HG03095 (cell line): Measurements from ENCODE around the gene APOBEC3H.
"Not testable (repeated sequence)": the region's sequence is repeated elsewhere in the genome, so short reads cannot be mapped to it uniquely, and the experiment has no call there.

Source experiments
- ATAC-seq: cut with Tn5 transposase; IDR thresholded peaks from one replicate; pipeline ENCODE4 v1.9.1; 2021; ENCODE audit warnings: moderate library complexity; ENCODE audit not compliant: unreplicated experiment

The APOBEC3H gene

DNA sequence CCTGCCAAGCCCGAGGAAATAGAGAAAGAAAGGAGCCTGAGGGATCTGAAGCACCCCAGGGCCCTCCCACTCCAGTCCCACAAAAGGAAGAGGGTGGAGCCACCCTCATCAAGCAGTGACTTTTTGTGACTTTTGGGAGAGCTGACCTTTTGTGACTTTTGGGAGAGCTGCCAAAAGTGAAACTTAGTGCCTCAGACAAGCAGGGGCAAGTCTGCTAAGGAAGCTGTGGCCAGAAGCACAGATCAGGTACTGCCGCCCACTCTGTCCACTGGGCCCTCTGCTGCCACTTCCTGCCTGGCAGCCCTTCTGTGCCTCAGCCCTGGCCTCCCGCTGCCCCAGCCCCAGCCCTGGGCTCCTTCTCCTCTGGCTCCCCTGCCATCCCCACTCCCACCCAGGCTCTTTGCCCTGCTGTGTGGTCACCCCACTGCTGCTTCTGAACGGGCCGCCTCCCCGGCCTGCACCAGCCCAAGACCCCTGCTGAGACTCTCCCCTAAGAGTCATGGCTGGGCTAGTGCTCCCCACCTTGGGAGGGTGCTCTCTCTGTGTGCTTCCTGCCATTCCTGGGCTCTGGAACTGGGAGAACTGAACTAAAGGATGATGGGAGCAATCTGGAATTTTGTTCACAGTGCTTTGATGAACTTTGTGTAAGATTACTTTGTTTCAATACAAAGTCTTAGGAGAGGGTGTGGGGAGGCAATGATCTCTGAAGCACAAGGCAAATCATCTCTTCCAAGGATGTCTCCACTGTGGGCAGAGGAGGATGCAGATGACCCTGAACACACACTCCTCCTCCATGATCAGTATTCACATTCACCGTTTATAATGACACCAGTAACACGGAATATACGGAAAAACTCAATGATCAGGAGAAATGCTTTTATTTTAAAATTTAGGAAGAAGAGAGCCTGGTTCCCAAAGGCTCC, at the start of gene APOBEC3H:
Gene APOBEC3H (plus strand): TSS at position 147 of the 923 bp plus-strand sequence. CDS start 3,035 bp downstream, outside the sequence.
- ATAC-seq, result no peak

DNA sequence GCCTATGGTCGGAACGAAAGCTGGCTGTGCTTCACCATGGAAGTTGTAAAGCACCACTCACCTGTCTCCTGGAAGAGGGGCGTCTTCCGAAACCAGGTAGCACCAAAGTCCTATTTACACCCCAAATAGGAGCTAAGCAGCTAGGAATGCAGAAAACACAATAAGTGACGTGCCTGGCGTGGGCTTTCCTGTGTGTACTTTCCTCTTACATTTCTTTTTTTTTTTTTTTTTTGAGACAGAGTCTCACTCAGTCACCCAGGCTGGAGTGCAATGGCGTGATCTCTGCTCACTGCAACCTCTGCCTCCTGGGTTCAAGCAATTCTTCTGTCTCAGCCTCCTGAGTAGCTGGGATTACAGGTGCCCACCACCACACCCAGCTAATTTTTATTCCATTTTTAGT, 47.6 kb upstream of the APOBEC3H start:
- ATAC-seq, result not testable (repeated sequence)

DNA sequence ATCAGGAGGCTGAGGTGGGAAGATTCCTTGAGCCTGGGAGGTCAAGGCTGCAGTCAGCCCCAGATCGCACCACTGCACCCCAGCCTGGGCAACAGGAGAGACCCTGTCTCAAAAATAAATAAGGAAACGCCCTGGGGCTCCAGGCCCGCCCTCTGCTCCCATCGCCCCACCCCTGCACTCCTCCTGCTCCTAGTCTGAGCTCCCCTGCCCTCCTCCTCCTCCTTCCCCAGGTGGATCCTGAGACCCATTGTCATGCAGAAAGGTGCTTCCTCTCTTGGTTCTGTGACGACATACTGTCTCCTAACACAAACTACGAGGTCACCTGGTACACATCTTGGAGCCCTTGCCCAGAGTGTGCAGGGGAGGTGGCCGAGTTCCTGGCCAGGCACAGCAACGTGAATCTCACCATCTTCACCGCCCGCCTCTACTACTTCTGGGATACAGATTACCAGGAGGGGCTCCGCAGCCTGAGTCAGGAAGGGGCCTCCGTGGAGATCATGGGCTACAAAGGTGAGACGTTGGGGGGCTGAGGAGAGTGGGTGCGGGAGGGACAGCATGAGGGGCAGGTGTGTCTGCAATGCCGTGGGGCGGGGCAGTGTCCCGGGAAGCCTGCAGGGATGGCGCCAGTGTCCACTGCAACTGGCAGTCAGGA, 45.1 kb upstream of the APOBEC3H start:
- ATAC-seq, result not testable (repeated sequence)

DNA sequence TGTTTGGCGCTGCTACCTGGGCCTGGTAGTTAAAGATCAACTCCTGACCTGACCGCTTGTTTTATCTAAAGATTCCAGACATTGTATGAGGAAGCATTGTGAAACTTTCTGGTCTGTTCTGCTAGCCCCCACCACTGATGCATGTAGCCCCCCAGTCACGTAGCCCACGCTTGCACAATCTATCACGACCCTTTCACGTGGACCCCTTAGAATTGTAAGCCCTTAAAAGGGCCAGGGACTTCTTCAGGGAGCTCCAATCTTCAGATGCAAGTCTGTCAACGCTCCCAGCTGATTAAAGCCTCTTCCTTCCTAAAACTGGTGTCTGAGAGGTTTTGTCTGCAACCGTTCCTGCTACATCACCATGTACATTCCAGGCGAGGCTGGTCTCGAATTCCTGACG, 41.4 kb upstream of the APOBEC3H start:
- no peak for ATAC-seq

DNA sequence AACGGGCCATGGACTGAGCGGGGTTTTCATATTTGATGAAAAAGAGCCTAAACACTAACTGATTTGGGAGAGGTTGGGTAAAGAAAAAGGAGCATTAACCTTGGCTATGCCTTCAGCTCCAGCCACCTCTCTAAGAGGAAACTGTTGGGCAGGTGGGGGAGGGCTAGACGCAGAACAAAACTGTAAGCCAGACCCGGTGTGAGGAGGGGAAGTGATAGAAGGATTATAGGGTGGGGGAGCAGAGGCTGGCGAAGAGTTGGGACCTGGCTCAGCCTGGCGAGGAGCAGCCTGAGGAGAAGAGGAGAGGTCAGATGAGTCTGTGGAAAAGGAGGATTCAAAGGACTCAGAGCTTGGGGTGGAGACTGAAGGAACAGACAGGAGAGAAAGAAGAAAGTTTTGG, 35.8 kb upstream of the APOBEC3H start:
- not testable (repeated sequence) for ATAC-seq

DNA sequence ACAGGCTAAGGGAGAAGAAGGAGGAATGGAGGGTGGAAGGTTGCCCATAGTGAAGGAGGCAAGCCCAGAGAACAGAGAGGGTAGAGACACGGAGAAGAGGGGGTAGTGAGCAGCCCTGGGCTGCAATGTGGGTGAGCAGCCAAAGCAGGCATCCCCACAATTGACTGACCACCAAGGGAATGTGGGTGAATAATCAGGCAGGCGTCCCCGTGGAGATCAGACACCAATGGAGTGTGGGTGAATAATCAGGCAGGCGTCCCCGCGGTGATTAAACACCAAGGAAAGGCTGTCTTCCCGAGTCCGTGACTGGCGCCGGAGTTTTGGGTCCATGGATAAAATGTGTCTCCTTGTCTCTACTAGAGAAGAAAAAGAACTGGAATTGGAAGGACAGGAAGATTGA, 35.1 kb upstream of the APOBEC3H start:
- not testable (repeated sequence) for ATAC-seq

DNA sequence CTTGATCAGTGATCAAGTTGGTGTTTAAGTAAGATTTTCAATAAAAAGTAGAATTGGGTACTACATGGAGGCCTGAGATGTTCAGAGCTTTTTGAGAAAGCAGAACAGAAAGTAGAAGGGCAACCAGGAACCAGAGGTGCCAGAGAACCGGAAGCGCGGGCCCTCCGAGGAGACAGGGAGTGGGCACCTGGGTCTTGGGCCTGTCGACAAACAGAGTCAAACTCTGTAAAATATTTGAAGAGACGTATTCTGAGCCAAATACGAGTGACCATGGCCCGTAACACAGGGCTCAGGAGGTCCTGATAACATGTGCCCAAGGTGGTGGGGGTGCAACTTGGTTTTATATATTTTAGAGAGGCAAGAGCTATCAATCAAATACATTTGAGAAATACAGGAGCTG, 33.1 kb upstream of the APOBEC3H start:
- ATAC-seq, result not testable (repeated sequence)

DNA sequence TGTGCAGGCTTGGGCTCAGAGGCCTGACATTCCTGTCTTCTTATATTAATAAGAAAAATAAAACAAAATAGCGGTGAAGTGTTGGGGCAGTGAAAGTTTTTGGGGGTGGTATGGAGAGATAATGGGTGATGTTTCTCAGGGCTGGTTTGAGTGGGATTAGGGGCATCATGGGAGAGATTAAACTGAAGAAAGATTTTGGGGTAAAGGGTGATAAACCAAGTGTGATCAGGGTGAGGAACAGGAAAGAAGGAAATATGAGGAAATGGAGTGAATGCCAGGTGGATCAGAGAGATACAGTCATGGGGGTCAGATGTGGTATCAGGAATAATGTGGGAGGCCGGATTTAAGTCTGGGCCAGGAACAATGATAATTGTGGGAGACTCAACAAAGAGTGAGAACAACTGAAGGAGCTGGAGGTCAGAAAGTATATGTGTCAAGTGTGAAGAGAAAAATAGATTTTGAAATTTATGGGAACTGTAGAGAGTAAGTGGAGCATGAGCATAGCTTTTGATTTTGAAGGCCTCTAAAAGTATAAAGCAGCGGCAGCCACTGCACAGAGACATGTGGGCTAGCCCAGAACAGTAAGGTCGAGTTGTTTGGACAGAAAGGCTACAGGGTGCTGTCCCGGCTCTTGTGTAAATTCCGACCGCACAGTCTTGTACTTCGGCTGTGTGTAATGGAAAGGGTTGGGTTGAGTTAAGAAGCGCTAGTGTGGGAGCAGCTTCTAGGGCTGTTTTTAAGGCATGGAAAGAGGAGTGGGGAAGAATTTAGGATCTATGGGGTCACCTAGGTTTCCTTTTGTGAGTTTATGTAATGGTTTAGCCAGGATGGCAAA, 30.4 kb upstream of the APOBEC3H start:
- peak; percentile 44 for ATAC-seq

DNA sequence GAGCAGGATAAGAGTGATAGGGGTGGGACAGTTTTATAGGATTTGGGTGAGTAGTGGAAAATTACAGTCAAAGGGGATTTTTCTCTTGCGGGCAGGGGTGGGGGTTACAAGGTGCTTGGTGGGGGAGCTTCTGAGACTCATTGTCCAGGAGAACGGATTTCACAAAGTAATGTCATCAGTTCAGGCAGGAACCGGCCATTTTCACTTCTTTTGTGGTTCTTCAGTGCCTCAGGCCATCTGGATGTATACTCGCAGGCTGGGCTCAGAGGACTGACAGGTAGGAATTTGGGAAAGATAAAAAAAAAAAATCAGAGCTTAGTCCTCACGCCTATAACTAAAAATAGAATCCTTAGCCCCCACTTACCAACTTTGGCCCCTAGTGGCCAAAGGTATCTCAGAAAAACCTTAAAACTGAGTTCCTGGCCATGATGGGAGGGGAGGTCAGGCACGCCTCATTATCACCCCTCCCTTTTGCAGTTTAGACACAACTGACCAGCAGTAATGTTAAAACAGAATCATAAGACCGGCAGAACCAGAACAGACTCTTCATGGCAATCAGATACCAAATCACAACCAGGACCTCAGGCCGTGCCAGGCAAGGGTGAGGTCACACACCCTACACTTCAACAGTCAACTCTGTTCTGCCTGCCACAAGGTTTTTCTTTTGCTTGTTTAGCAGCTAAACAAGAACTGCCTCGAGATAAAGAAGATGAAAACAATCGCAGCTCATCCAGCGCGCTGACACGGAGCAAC, 28.8 kb upstream of the APOBEC3H start:
- no peak for ATAC-seq

DNA sequence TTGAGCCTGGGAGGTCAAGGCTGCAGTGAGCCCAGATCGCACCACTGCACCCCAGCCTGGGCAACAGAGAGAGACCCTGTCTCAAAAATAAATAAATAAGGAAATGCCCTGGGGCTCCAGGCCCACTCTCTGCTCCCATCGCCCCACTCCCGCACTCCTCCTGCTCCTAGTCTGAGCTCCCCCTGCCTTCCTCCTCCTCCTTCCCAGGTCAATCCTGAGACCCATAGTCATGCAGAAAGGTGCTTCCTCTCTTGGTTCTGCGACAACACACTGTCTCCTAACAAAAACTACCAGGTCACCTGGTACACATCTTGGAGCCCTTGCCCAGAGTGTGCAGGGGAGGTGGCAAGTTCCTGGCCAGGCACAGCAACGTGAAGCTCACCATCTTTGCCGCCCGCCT, 26.9 kb upstream of the APOBEC3H start:
- no peak for ATAC-seq

DNA sequence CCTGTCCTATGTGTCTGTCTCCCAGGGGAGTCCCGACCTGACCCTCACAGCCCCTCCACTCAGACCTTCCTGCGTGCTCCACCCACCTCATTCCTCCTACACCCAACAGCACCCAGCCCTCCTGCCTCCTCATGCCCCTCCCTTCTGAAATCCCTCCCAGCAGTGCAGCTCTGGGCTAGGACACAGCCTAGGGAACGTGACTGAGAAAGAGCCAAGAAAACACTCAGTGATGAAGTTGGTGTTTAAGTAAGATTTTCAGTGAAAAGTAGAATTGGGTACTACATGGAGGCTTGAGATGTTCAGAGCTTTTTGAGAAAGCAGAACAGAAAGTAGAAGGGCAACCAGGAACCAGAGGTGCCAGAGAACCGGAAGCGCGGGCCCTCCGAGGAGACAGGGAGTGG, 24.5 kb upstream of the APOBEC3H start:
- ATAC-seq, result not testable (repeated sequence)

DNA sequence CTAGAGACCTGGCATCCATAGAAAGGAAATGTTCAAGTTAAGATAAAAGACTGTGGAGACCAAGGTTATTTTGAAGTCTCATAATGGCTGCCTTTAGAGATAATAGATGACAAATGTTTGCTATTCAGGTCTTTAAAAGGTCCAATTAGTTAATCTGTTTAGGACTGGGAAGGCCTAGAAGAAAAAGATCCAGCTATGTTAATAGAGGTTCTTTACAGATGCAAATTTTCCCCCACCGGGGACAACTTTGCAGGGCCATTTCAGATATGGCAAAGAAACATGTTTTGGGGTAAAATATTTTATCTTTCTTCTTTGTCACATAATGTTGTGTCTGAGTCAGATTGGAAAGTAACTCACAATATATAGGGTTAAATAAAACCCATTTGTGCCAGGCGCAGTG, 23.1 kb upstream of the APOBEC3H start:
- ATAC-seq, result no peak

DNA sequence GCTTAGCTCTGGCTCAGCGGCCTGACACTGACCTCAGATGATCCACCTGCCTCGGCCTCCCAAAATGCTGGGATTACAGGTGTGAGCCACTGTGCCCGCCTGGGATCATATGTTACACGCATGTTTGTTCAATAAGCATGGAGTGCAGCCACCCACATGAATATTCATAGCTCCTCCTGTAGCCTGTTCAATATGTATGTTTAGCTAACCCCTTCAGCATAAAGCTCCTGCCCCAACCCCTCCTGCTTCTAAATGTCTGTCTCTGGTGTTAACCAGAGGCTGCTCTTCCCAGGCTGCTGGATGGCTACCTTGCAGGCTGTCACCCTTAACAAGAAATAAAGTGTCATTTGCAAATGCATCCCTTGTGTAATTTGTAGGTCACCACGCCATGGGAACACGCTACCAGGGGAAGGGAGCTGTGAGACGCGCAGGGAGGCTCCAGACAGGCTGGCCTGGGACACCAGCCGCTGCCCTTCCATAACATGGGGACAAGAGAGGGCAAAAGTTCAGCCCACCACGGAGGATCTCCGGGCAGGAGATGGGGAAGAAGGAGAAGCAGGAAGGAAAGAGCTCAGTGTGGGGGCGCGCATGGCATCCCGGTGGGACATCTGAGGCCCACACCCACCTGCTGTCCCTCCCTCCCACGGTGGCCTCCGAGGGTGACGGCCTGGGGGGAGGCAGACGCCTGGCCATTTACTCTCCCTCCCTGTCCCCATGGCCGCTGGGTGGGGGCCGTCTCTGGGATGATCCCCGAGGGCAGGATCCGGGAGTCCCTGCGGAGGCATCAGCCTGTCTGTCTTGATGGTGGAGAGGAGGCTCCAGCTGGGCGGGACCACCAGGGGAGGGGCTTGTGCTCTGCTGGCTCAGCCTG, 20.7 kb upstream of the APOBEC3H start:
- ATAC-seq, result not testable (repeated sequence)

DNA sequence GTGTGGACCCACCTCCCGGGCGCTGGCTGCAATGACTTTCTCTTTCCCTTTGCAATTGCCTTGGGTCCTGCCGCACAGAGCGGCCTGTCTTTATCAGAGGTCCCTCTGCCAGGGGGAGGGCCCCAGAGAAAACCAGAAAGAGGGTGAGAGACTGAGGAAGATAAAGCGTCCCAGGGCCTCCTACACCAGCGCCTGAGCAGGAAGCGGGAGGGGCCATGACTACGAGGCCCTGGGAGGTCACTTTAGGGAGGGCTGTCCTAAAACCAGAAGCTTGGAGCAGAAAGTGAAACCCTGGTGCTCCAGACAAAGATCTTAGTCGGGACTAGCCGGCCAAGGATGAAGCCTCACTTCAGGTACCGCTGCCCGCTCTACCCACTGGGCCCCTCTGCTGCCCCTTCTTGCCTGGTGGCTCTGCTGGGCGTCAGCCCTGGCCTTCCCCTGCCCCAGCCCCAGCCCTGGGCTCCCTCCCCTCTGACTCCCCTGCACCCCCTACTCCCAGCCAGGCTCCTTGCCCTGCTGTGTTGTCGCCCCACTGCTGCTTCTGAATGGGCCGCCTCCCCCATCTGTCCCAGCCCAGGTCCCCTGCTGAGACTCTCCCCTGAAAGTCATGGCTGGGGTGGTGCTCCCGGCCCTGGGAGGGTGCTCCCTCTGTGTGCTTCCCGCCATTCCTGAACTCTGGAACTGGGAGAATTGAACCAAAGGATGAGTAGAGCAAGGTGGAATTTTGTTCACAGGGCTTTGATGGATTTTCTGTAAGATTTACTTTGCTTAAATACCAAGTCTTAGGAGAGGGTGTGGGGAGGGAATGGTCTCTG, 19.8 kb upstream of the APOBEC3H start, which contains the start of gene APOBEC3G:
Gene APOBEC3G (plus strand): TSS at position 250 of the 815 bp plus-strand sequence. CDS start 87 bp downstream, at position 337.
- ATAC-seq, result peak; percentile 62

DNA sequence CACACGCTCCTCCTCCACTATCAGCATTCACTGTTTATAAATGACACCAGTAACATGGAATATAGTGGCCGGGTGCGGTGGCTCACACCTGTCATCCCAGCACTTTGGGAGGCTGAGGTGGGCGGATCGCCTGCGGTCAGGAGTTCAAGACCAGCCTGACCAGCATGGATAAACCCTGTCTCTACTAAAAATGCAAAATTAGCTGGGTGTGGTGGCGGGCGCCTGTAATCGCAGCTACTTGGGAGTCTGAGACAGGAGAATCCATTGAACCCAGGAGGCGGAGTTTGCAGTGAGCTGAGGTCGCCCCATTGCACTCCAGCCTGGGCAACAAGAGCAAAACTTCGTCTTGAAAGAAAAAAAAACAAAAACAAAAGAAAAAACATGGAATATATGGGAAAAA, 19.1 kb upstream of the APOBEC3H start:
- not testable (repeated sequence) for ATAC-seq

DNA sequence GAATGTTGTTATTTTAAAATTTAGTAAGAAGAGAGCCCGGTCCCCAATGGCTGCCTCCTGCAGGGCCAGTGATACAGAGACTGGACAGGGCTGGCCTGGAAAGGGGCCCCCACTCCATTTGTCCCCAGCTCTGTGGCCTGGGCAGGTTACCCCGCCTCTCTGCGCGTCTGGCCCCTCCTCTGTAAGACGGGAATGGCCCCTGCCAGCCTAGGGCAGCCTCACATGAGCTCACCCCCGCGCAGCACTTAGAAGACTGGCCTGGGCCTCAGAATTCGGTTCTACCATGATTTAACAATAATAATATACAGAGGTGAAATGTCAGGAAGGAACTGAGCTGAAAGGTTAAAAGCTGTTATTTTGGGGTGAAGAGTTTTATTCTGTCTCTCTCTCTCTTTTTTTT, 18.7 kb upstream of the APOBEC3H start:
- no peak for ATAC-seq

DNA sequence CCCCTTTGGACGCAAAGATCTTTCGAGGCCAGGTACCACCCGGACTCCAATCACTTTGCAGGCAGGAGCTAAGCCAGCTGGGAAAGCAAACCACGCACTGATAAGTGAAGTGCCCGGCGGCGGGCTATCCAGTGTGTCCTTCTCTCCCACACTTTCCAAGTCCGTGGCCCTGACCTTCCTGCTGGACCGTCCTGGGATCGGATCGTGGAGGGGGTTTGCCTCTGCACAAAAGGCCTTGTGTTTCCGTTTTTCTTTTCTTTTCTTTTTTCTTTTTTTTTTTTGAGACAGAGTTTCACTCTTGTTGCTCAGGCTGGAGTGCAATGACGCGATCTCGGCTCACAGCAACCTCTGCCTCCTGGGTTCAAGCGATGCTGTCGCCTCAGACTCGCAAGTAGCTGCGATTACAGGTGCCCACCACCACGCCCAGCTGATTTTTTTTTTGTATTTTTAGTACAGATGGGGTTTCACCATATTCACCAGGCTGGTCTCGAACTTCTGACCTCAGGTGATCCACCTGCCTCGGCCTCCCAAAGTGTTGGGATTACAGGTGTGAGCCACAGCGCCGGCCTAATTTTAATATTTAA, 17.9 kb upstream of the APOBEC3H start:
- not testable (repeated sequence) for ATAC-seq
